Frontal cortex (tissue), 4 donors: Measurements from ENCODE around the gene STAB2. TPM values are rescaled to one million over a fixed set of nuclear protein-coding genes. Genes with fewer than 3 reads are reported as not detected.

Experiments
- DNase-seq, 2 donors: peaks; one replicate each; pipeline ENCODE4 v3.0.0; 2012; ENCODE audit warnings: low spot score in 2 of 2
- FAIRE-seq: peaks from 2 replicates; lab custom pipeline; 2012; peaks lifted over from hg19 to GRCh38; lab: Jason Lieb, UNC
- total RNA-seq: library from RNA; depleted of rRNA; stranded (reverse); fragments of >200 nt; gene quantifications from one replicate; pipeline ENCODE4 v1.2.3, GENCODE V29; 2014
- donor health status: control.
- donor health status: control.
- donor health status: control.

Gene STAB2
- total RNA-seq, 1 donor from 2014 or later, result not detected

DNA sequence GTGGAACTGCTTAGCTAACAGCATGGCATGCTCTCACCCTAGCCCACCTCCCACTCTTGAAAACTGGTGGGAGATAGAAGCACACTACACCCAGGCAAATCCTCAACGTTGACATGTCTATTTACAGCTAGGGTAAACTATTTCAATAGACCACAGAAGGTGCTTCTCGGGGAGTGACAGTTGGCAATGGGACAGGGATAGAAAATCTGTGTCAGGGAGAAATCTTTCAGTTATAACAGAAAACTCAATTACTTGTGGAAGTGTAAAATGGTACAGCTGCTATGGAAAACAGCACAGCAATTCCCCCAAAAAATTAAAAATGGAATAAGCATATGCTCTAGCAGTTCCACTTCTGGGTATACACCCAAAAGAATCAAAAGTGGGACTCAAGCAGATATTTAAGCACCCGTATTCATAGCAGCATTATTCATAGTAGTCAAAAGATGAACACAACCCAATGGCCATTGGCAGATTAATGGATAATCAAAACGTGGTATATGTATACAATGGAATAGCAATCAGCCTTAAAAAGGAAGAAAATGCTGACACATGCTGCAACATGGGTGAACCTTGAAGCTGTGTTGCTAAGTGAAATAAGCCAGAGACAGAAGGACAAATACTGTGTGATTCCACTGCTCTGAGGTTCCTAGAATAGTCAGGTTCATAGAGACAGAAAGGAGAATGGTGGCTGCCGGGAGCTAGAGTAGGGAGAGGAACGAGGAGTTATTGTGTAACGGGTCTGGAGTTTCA lies 92.5 kb downstream of the STAB2 start:
- no peak for FAIRE-seq
- DNase-seq, result peak in 1 of 2 donors; percentile 12

DNA sequence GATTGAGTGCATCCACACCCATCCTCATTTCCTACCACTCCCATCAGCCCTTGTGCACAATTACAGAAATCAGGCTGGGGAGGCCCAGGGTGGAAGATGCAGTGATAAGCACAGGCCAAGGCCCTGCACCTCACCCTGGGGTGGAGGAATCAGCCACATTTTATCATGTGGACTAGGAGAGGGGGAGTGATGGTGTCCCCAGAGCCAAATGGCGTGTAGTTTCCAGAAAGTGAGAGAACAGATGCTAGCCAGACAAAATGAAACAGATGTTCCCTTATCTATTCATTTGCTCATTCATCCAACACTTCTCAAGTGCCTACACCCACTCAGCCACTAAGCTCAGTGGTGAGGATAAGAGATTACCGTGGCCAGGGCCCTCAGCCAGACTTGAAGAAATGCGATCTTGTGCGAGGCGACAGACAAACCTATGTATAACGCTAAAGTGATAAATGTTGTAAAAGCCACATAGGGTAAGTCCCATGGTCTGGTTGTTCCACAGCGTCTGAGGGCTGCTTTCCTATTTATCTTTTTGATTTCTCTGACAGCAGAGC lies 93.6 kb downstream of the STAB2 start:
- no peak for FAIRE-seq

DNA sequence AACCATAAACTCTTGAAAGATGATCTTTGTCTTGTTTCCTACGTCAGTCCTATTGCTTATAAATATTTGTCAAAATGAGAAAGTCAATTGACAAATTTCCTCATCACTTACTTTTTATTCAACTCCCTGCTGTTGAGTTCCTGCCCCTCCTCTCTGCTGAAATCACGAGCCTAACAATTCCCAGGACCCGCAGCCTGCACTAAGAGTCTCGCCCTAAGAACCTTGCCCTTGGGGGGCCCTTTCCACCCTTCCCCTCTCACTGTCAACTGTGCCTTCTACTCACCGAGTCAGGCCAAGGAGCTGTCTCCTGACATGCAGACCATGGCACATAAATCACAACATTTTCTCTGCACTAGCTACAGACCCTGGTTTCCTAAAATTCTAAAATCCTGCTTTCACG lies 99.0 kb downstream of the STAB2 start:
- DNase-seq (no peak), FAIRE-seq (no peak)

More for the DNA sequence above, 93.6 kb downstream of the STAB2 start:
- DNase-seq, result no peak

DNA sequence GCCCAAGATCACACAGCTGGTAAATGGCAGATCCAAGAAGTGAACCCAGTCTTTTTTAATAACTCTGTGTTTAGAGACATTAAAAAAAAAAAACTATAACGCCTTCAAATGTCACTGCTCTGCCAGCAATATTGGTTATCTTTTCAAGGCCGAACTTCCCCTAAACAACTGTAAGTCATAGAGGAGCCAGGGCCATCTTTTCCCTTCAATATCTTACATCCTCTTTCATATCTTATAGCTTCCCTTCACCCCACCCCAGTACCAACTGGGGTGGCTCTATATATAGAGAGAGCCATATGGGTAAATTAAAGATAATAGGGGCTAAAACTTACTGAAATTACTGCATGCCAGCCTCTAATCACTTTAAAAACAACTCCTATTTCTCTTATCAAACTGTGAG lies 100.2 kb downstream of the STAB2 start:
- DNase-seq (no peak), FAIRE-seq (no peak)

DNA sequence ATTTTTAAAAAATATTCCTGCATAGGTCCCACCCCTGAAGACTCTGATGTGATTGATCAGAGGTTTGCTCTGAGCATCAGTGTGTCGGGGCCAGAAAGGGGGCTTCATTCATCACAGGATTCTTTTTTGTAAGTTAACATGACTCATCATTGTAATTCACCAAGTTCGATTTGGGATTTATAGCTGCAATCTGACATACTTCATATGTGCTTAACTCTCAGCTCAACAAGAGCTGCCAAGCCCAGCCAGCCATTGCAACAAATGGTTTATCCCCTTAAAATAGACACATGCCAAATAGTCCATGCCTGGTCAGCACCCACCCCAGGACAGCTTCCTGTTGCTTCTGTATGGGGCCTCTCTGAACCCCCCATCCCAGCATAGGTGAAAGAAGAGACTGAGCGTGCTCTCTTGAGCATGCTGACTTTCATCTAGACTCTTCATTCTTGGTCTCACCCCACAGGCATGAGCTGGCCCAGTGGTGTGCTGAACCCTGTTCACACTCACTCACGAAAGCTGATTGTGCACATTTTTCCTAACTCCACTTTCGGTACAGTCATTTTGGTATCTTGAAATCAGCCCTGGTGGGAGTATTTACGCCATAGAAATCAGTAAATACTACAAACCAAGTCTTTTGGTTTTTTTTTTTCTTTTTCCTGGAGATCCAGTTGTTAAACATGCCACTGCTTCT lies 101.4 kb downstream of the STAB2 start:
- FAIRE-seq (no peak), DNase-seq (no peak)

DNA sequence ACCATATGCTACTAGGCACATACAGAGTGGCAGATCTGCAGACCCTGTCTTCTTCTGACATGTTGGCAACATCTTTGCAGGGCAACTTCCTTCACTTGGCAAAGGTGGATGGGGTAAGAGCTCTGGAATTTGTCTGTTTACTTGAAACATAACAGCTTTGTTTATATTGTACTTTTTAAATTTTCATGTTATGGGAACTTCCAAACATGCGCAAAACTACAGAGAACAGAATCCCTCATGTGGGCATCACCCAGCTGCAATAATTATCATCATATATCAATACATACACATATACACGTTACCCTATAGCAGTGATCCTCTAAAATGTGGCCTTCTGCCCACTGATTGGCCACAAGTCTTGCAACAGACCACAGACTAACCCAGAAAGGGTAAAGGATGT lies 103.4 kb downstream of the STAB2 start:
- FAIRE-seq (no peak), DNase-seq (no peak)

DNA sequence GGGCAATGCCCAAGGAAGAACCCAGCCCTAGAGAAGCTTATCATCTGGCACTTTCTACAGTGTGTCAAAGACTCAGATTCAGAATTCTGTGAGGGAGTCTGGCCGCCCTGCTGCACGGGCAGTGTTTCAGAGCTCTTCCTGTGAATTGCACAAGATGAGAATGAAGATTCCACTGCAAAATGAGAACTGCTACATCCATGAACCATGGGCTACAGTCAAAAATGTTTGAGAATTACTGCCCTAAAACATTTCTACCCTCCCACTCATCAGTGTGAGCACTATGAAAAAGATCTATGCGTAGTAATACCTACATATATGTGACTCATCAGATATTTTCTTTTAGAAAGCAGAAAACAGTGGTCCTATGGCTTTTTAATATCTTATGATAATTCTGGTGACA lies 104.0 kb downstream of the STAB2 start:
- DNase-seq (no peak), FAIRE-seq (no peak)

DNA sequence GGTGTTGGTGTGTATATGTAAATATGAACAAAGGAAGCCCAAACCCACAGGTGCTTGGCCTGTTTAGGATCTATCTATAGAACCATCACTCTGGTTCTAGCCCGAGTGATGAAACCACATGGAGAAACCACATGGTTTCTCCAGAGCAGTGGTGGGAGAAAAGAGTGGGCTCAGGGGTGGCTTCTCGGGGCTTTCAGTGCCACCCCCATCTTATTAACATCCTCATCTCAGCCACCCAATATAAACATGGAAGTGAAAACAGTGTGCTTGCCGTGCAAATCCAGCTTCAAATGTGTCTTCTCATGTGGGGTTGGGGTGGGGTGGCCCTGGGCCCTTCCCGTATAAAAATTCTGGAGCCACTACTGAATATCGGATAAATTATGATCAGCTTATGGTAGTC lies 109.0 kb downstream of the STAB2 start:
- FAIRE-seq (no peak), DNase-seq (no peak)

DNA sequence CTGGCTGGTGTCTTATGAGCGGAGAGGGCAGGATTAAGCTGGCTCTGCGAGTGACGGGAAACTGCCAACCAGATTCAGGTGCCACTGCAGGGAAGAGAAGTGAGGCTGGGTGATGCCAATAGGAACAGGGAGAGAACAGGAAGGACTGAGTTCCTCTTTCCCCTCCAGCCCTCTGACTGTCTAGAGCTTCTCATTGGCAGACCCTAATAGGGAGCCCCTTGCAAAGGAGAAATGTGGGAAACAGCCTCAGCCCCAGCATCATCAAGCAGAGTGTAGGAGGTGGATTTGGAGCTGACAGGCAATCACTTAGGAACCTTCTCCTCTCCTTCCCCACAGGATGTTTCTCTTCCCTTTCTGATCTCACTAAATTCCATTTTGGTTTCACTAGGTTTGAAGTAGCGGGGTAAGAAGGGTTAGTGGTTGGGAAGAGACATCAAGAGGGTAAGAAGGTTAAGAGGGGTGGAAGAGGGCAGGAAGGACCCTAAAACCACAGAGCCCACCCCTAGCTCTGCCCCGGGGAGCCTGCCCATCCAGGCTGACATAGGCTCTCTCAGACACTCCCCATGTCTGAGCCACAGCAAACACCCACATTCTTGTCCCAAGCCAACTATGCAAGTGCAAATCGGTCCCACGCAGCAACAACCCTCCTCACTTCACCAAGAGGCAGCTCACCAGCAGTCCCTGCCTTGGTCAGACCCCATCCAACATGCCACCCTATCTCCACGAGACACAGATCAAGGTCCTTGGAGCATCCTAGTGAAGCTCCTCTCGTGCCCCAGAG lies 111.1 kb downstream of the STAB2 start:
- no peak for FAIRE-seq

DNA sequence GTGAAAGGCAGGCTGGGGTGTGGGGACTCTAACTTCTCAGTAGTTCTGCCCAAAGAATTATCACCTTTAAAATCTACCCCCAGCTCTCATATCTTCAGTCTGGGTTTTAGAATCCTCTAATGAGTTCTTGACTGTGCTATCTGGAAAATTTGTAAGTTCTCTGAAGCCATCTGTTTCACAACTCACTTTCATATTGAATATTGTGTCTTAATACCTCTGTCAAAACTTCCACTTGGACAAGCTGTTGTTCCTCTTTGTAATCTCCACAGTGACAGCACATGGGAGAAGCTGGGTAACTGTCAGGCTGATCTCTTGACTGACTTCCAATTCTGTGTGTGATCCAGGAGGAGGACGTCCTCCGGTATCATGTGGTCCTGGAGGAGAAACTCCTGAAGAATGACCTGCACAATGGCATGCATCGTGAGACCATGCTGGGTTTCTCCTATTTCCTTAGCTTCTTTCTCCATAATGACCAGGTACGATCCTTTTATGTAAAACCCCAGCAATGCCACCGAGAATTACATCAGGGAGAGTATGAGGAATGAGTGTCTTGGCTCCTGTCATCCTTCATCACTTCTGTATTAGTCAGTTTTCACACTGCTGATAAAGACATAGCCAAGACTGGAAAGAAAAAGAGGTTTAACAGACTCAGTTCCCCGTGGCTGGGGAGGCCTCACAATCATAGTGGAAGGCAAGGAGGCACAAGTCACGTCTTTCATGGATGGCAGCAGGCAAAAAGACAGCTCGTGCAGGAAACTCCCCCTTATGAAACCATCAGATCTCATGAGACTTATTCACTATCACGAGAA lies 111.9 kb downstream of the STAB2 start:
- no peak for DNase-seq

More for the DNA sequence above, 111.1 kb downstream of the STAB2 start:
- no peak for DNase-seq

DNA sequence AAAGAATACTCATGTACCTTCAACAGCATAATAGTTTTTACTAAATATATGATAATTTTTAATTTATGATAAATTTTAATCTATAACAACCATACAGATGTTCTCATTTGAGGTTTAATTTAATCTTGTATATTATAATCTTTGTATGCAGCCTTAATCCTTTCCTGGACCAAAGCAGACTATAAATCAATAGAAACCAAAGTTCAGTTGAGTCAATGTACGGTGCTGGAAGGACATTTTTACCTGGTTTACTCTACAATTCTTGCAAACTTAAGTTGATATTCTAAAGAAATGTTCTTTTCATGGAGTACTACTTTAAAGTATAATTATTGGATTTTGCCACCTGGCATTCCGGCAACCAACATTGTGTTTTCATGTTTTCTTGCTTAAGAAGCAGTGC lies 118.0 kb downstream of the STAB2 start:
- DNase-seq, result no peak
- peak; percentile 8 for FAIRE-seq

More for the DNA sequence above, 111.9 kb downstream of the STAB2 start:
- FAIRE-seq, result no peak

DNA sequence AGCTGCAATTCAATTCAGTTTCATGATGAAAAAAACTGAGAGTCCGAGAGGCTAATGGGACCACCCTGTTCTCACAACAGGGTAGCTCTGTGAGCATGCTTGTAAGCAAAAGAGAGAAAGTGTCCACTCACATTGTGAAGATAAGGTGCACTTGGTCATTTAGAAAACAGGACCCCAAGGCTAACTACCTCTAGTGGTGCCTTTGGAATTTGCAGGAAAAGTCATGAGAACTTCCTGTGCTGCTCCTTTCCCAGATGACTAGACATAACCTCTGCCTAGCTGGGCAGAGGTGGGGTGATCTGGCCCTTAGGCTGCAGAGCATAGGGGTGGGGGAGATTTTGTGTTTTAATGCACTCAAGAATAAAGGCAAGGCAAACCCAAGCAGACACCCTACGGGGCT lies 118.9 kb downstream of the STAB2 start:
- FAIRE-seq, result no peak
- DNase-seq, result no peak

DNA sequence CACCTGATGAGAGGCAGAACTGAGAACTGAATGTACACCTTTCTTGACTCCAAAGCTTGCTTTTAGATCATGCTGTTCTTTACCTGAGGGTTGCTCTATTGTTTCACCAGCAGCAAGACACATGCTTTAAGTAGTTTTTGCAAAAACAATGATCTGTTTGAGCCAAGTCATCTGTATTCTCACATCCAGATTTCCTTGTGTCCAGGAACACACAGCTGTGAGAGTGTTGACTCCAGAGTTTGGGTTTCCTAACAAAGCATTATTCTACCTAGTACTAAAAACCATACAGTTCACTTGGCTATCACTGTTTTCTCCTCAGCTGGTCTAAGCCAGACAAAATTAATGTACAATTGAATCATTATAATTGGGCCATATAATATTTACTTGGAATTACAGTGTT lies 120.4 kb downstream of the STAB2 start:
- no peak for DNase-seq

DNA sequence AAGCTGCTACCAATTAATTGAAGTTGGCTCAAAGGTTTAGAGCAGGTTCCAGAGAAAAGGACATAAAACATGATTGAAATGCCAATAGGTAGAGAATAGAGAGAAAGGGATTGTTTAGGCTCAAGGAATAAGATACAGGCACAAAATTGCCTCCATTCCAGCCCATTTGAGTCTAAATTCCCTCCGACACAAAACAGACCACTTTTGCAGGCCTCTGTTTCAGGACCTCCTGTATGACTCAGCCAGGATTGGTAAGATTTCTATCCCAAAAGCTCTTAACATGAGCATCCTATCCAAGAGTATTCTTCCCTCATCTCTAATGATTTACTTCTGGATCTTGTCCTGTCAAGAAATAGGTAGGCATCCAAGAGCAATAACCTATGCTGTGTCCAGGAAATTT lies 123.5 kb downstream of the STAB2 start:
- DNase-seq (no peak), FAIRE-seq (no peak)

More for the DNA sequence above, 120.4 kb downstream of the STAB2 start:
- FAIRE-seq, result no peak

DNA sequence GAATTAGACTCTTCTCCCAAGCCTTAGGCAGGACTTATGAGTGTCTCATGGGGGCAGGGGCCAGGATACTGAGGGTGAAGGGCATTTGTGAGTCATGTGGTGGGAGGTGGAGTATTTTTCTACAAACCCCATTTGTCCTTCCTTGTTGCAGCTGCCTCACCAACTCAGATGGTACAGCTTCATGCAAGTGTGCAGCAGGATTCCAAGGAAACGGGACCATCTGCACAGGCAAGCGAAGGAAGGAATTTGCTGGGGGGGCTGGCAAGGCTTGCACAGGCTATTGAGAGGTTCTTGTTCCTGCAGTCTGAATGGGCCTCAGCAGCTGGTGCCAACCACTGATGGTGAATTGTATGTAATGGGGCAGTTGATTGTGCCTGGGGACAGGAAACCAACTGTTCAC lies 125.1 kb downstream of the STAB2 start:
- FAIRE-seq (no peak), DNase-seq (no peak)

DNA sequence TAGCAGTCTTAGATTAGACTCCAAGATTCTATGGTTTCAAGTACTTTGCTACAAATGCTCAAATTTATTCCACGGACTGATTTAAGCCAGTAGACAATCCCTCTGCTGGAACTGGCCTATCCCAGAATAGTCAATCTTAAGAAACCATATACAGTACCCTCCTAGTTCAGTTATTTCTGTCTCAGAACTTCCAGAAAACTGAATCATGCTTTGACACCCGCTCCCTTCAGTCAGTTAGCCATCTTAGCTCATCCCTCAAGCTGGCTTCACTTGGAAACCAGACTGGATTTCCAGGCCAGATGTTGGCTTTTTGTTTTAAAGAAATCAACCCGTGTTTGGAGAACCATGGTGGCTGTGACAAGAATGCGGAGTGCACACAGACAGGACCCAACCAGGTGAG lies 128.4 kb downstream of the STAB2 start:
- DNase-seq, result no peak
- FAIRE-seq, result no peak

DNA sequence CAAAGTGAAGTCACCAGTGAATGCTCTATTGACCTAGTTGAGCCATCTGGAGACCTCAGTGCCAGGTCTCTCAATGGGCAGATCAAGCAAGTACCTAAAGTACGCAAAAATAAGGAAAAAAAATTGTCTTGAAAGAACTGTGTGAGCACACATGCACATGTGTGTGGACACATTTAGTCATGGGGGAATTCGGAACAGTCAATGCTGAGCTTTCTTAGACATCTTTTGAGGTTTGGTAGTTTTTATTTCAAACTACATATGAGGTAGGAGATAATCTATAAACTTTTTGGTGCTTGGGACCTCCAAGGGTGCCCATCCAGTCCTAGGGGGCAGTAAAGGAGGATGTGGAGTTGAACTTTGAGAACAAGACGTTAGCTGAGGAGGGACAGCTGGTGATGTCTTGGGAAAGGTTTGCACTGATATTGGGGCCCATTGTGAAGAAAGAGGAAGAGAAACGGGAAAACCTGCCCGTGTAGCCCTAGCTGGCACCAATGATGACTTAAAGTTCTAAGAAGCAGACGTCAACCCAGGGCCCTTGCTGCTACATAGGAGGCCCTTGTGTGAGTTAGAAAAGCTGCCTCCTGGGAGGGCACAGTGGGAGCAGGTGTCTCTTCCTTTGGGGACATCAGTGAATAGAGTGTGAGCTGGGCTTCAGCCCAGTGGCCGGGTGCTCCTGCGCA lies 129.6 kb downstream of the STAB2 start:
- no peak for FAIRE-seq
- DNase-seq, result no peak

DNA sequence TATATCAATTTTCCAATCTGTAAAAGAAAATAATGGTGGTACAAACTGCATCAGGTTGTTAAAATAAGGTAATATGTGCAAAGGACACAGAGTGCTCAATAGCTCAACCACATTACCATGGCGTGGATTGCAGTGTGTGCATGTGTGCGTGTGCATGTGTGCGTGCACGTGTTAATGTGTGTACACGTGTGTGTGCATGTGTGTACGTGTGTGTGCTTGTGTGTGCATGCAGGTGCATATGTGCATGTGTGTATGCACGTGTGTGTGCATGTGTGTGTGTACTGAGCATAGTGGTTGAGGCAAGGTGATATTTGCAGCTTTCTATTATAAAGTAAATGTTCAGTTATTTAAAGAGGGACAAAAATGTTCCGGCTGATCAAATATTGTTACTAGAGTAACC lies 138.3 kb downstream of the STAB2 start:
- FAIRE-seq, result no peak

DNA sequence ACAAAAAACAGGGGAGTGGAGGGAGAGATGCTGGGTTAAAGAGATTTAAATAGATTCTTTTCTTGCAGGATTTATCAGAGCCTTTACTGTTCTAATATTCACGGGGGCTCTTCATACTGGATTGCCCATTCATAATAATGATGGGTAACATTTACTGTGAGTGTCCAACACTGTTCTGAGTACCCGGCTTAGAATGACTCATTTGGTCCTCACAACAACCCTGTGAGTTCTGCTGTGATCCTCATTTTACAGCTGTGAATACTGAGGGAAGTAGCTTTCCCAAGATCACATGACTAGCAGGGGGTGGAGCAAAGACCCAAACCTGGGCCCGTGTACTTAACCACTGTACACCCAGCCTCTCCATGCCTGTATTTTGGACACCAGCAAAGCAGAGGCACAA lies 140.6 kb downstream of the STAB2 start:
- no peak for DNase-seq
- FAIRE-seq, result no peak

More for the DNA sequence above, 138.3 kb downstream of the STAB2 start:
- no peak for DNase-seq
